ENCODE measurements around the gene BTBD17.

DNA sequence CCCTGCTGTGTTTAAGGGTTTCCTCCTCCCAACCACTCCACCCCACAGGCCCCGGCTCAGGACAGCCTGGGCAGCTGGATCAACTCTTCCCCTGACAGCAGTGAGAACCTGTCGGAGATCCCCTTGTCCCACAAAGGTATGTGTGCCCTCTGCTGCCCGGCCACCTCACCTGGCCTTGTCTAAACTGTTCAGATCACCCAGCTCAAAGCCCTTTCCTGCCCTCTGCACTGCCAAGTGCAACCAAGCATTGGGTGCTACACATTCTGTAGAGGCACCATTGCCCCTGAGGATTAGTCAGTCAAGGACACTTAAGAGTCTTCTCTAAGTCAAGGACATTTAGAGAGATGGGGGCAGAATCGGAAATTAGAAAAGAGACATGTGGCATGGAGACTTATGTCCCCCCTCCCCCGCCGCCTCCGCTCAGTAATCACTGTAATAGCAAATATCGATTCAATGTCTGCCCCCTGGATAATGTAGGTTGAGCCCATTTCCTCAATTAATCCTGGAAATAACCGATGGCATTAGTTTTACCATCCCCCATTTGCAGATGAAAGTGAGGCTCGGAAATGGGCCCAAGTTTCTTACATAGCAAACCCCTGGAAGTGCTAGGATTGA, 8.1 kb downstream of the BTBD17 start:
- no peak for TF ChIP-seq POLR2AphosphoS5 (IDR thresholded peaks at IDR 0.05; ENCODE audit: low read depth, low read length)
- no peak for TF ChIP-seq POLR2A (IDR thresholded peaks at IDR 0.05; ENCODE audit: low read depth, low read length)
- no peak for TF ChIP-seq POU2F2 (IDR thresholded peaks at IDR 0.05; ENCODE audit: low read depth, low read length)
- no peak for TF ChIP-seq SPI1 (IDR thresholded peaks at IDR 0.05; ENCODE audit: low read depth, low read length)
- TF ChIP-seq TAF1 (IDR thresholded peaks at IDR 0.05; ENCODE audit: low read depth, low read length): no peak
